ENCODE measurements around the gene SYT17. TPM values are rescaled to one million over a fixed set of nuclear protein-coding genes. Genes with fewer than 3 reads are reported as not detected.

The SYT17 gene
- total and polyA plus RNA-seq, 8 donors = 12.3 to 26.3 (median 15.2) TPM

DNA sequence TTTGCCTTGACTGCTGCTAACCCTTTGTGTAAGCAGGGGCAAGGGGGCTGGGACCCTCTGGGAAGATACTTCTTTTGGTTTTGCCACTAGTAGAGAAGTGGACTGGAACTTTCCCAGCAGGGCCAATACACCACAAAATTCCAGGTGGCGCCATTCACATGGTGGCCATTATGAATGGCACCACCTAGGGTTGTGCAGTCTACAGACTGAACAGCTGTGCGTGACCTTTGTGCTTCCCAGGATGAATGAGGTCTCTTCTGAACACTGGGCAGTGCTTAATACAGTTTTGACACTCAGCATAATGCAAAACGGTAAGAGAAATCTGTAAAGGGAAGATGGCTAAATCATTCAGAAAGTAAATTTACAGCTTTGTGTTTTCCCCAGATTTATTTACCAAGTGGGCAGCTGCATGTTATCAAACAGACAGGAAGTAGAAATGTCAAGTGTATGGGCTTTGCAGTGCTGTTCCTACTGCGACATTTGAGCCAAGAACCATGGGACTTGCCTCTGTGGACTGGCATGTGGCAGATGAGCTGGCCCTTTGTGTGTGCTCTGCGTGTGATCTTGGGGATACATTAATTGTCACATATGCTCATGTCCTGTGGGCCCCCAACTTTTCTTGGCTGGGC, 9.2 kb downstream of the SYT17 start:
- Histone ChIP-seq H3K27me3 (no peaks in the 10 kb centered on the region), H3K36me3 (no peaks in the 10 kb centered on the region), H3K4me1 (peaks cover 0 to 14% of the 10 kb centered on the region in 2 donors), H3K4me3 (no peak overlapping the region), H3K9me3 (no peaks in the 10 kb centered on the region), H3K27ac (no peak overlapping the region)
- intact Hi-C loops (cut with DNase I) = no loop called here
- TF ChIP-seq, protein P1, sequence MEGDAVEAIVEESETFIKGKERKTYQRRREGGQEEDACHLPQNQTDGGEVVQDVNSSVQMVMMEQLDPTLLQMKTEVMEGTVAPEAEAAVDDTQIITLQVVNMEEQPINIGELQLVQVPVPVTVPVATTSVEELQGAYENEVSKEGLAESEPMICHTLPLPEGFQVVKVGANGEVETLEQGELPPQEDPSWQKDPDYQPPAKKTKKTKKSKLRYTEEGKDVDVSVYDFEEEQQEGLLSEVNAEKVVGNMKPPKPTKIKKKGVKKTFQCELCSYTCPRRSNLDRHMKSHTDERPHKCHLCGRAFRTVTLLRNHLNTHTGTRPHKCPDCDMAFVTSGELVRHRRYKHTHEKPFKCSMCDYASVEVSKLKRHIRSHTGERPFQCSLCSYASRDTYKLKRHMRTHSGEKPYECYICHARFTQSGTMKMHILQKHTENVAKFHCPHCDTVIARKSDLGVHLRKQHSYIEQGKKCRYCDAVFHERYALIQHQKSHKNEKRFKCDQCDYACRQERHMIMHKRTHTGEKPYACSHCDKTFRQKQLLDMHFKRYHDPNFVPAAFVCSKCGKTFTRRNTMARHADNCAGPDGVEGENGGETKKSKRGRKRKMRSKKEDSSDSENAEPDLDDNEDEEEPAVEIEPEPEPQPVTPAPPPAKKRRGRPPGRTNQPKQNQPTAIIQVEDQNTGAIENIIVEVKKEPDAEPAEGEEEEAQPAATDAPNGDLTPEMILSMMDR (IDR thresholded peaks at IDR 0.05) = no peak
- ATAC-seq (no peak), DNase-seq (no peak)

DNA sequence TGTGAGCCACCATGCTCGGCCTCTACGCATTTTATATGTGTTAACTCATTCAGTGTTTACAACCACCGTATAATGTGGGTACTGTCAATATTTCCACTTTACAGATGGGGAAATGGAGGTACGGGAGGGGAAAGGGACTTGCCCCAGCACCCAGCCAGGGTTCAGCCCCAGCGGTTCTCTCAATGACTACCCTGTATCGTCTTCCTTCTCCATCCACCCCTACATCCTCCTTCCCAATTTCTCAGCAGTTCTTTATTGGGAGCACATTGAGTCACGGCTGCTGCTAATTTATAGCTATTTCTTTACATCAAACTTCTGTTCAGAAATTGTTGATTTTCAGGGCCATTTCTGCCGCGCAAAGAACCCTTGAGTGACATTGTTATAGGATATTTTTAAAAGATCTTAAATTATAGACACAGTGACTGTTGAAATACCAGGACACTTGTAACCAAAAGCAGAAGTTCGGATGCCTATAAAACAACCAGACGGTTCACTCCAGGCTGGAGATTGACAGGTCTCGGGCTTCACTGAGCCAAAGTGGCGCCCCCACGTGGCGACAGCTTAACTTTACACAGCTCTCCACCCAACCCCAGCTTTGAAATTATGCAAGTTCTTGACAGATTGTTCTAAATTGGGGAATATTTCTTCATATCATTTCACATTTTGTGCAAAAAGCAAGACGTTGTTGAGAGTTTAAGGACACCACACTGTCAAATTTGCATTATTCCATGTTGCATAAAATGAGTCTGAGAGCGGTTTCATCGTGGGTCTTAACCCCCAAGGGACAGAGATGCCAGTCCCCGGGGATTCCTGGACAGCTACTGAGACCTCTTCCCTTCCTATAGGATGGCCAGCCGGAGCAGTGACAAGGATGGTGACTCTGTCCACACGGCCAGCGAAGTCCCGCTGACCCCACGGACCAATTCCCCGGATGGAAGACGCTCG, 11.8 kb downstream of the SYT17 start:
- no peaks in the 10 kb centered on the region for H3K27me3 ChIP-seq
- intact Hi-C loops (cut with DNase I) = loop anchor here in 1 of 2 donors (10.0 kb wide), 1 partner anchor 175 kb away; no protein-coding TSS in a partner anchor
- DNase-seq (peak in 3 of 4 donors; percentile 48 to 87 (median 71)), ATAC-seq (peak; percentile 73)
- H3K4me3 ChIP-seq = no peak overlapping the region
- TF ChIP-seq, protein P1 (IDR thresholded peaks at IDR 0.05) = peak; percentile 57 to 76
- H3K27ac ChIP-seq = peak overlapping the region in 1 of 2 donors; percentile 4
- no peaks in the 10 kb centered on the region for H3K36me3 ChIP-seq
- H3K4me1 ChIP-seq = peaks cover 16 to 35% of the 10 kb centered on the region in 2 donors
- H3K9me3 ChIP-seq = no peaks in the 10 kb centered on the region

DNA sequence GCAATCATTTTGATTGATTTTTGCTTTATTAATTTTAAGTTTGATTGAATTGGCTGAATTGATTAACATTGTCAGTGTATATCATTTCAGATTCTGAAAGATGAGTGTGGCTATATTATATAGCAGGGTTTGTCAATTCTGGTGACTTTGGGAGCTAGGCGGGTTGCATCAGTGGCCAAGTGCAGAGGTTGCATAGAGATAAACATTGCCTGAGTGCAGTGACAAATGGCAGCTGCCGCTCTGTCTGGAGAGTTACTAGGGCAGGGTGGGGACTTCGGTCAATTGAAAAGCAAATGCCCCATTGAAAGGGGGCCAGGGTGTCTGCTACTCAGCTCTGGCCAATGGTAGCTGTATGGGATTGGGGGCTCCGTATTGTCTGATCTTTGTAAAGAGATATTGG, 12.7 kb downstream of the SYT17 start:
- H3K9me3 ChIP-seq = no peaks in the 10 kb centered on the region
- H3K27ac ChIP-seq = no peak overlapping the region
- no peak for DNase-seq
- H3K4me1 ChIP-seq = peaks cover 17 to 40% of the 10 kb centered on the region in 2 donors
- no peak overlapping the region for H3K4me3 ChIP-seq
- H3K36me3 ChIP-seq = no peaks in the 10 kb centered on the region
- H3K27me3 ChIP-seq = no peaks in the 10 kb centered on the region
- TF ChIP-seq, protein P1 (IDR thresholded peaks at IDR 0.05) = no peak
- no peak for ATAC-seq
- intact Hi-C loops (cut with DNase I) = loop anchor here in 1 of 2 donors (10.0 kb wide), 1 partner anchor 174 kb away; no protein-coding TSS in a partner anchor

DNA sequence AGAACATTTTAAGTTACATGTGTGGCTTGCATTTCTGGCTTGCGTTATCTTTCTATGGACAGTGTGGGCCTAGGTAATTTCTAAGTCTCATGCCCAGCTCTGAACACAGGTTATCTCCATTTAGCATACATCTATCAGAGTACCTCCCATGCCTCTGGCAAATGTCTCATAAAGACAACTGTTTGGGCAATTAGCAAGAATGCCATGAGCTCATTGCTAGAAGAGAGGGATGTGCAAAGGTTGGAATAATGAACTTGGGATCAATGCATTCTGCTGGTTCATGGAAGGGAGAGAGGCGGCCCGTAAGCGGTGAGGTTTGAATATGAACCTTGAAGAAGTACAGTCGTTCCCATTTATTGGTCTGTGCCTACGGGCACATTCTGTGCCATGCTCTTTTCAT, 14.4 kb downstream of the SYT17 start:
- no peaks in the 10 kb centered on the region for H3K9me3 ChIP-seq
- TF ChIP-seq, protein P1 (IDR thresholded peaks at IDR 0.05) = no peak
- ATAC-seq (no peak), DNase-seq (no peak)
- no peaks in the 10 kb centered on the region for H3K27me3 ChIP-seq
- no peaks in the 10 kb centered on the region for H3K36me3 ChIP-seq
- no peak overlapping the region for H3K27ac ChIP-seq
- H3K4me3 ChIP-seq = no peak overlapping the region
- intact Hi-C loops (cut with DNase I) = loop anchor here in 1 of 2 donors (10.0 kb wide), 1 partner anchor 172 kb away; no protein-coding TSS in a partner anchor
- H3K4me1 ChIP-seq = peaks cover 17 to 40% of the 10 kb centered on the region in 2 donors

DNA sequence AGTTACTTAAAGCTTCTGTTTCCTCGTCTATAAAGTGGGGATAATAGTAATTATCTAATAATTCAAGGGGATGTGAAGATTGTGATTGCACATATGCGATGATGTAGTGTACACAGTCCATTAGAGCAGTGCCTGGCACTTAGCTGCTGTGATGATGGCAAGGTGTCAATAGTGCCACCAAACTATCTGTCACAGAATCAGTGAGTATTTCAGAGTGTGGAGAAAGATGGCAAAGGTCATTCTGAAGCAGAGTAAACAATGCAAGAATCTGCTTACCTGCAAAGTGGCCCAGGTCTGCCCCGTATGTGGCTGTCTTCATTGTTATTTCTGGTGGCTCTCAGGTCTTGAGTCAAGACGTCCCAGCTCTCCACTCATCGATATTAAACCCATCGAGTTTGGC, 15.1 kb downstream of the SYT17 start:
- Histone ChIP-seq H3K4me1 (peaks cover 17 to 40% of the 10 kb centered on the region in 2 donors), H3K4me3 (no peak overlapping the region), H3K27ac (peak overlapping the region in 1 of 2 donors; percentile 77), H3K9me3 (peaks cover 0 to 5% of the 10 kb centered on the region in 2 donors), H3K27me3 (no peaks in the 10 kb centered on the region), H3K36me3 (no peaks in the 10 kb centered on the region)
- DNase-seq (no peak), ATAC-seq (no peak)
- TF ChIP-seq, protein P1 (IDR thresholded peaks at IDR 0.05) = no peak
- intact Hi-C loops (cut with DNase I) = loop anchor here in 1 of 2 donors (10.0 kb wide), 1 partner anchor 172 kb away; no protein-coding TSS in a partner anchor
